Endothelial cell of umbilical vein (primary cell): ENCODE measurements around the gene CSNK1G3. TPM values are rescaled to one million over a fixed set of nuclear protein-coding genes. Genes with fewer than 3 reads are reported as not detected.

Source experiments
- BruUV-seq: library from RNA; stranded (reverse); fragments of 400-500 nt; replicated peaks from 2 replicates; lab custom pipeline; 2021; lab: Mats Ljungman, UMichigan
- CTCF ChIA-PET: fragments of 300-600, 350-600 bp; sonication (Branson Sonifier 250); formaldehyde crosslinking; loops from one replicate; lab custom pipeline; 2021; ENCODE audit warnings: antibody characterized with exemption, inconsistent platforms; lab: Charles Lee
- POLR2A ChIA-PET: fragments of 300-600, 350-600 bp; sonication (Branson Sonifier 250); formaldehyde crosslinking; loops from one replicate; lab custom pipeline; 2021; ENCODE audit warnings: antibody characterized with exemption, inconsistent platforms; lab: Charles Lee
- DNase-seq: peaks from one replicate; pipeline ENCODE4 v3.0.0-alpha.2; 2011; ENCODE audit warnings: low read depth, low spot score
- FAIRE-seq: peaks from 2 replicates; lab custom pipeline; 2011; peaks lifted over from hg19 to GRCh38; lab: Jason Lieb, UNC
- H2AFZ ChIP-seq: 2 replicates; pipeline ENCODE4 v1.6.0; 2012; ENCODE audit warnings: low read depth, low read length, control low read depth, inconsistent platforms
- H3K27ac ChIP-seq: 2 replicates; pipeline ENCODE4 v1.5.1; 2011; ENCODE audit warnings: low read depth, mild to moderate bottlenecking, control low read depth, low read length, moderate library complexity; ENCODE audit not compliant: insufficient read depth
- H3K27me3 ChIP-seq, 2 experiments: 2 replicates each; pipeline versions ENCODE4 v1.6.0 to v1.6.1; 2011; ENCODE audit warnings: low read length in 2 of 2, mixed read lengths in 1 of 2; ENCODE audit not compliant: control insufficient read depth in 2 of 2, insufficient read depth in 2 of 2
- H3K36me3 ChIP-seq, 2 experiments: 2 replicates in 1 of 2; 3 replicates in 1 of 2; pipeline ENCODE4 v1.5.1; 2011; ENCODE audit warnings: low read length in 2 of 2, mild to moderate bottlenecking in 1 of 2, moderate library complexity in 1 of 2; ENCODE audit not compliant: control insufficient read depth in 2 of 2, insufficient read depth in 2 of 2; ENCODE audit errors: extremely low read depth in 1 of 2
- H3K4me1 ChIP-seq: 3 replicates; pipeline ENCODE4 v1.5.1; 2011; ENCODE audit warnings: mild to moderate bottlenecking, low read length; ENCODE audit not compliant: control insufficient read depth, insufficient read depth; ENCODE audit errors: extremely low read depth
- H3K4me2 ChIP-seq: 2 replicates; pipeline ENCODE4 v1.6.1; 2011; ENCODE audit warnings: low read length, control low read depth, mixed read lengths; ENCODE audit not compliant: insufficient read depth
- H3K4me3 ChIP-seq, 3 experiments: fragments of 200-600 bp in 1 of 3; sonication (generic), shearing (Covaris generic) in 1 of 3; replicated peaks in 1 of 3; 2 replicates each; pipeline ENCODE4 v1.5.1; 2011 to 2016; ENCODE audit warnings: control low read depth in 3 of 3, low read length in 3 of 3, mild to moderate bottlenecking in 2 of 3, inconsistent platforms in 1 of 3, low read depth in 1 of 3, moderate library complexity in 1 of 3; ENCODE audit not compliant: insufficient read depth in 1 of 3
- H3K79me2 ChIP-seq: 2 replicates; pipeline ENCODE4 v1.6.0; 2012; ENCODE audit warnings: low read length, inconsistent platforms; ENCODE audit not compliant: control insufficient read depth, insufficient read depth
- H3K9ac ChIP-seq: replicated peaks from 2 replicates; pipeline ENCODE3; 2011; ENCODE audit warnings: low read length, control low read depth; ENCODE audit not compliant: insufficient read depth; ENCODE audit errors: extremely low read depth
- H3K9me1 ChIP-seq: replicated peaks from 3 replicates; pipeline ENCODE4 v1.6.0; 2011; ENCODE audit warnings: mild to moderate bottlenecking, low read length; ENCODE audit not compliant: control insufficient read depth, insufficient read depth; ENCODE audit errors: extremely low read depth
- H3K9me3 ChIP-seq: replicated peaks from 2 replicates; pipeline ENCODE4 v1.5.1; 2012; ENCODE audit warnings: low read length, inconsistent platforms; ENCODE audit not compliant: control insufficient read depth, insufficient read depth
- H4K20me1 ChIP-seq: replicated peaks from 2 replicates; pipeline ENCODE3; 2011; ENCODE audit warnings: mild to moderate bottlenecking, low read length; ENCODE audit not compliant: control insufficient read depth, insufficient read depth; ENCODE audit errors: extremely low read depth
- CTCF ChIP-seq, 2 donors: IDR thresholded peaks; 1 replicate in 1 of 2; 2 replicates in 1 of 2; pipeline ENCODE4 v1.5.1; 2011; ENCODE audit warnings: low read length in 2 of 2, mild to moderate bottlenecking in 2 of 2, moderate library complexity in 2 of 2, control low read depth in 1 of 2, inconsistent platforms in 1 of 2, low read depth in 1 of 2; ENCODE audit not compliant: insufficient read depth in 1 of 2; ENCODE audit errors: extremely low read depth in 1 of 2
- EZH2 ChIP-seq: IDR thresholded peaks from 2 replicates; pipeline ENCODE4 v1.6.1; 2012; ENCODE audit warnings: borderline replicate concordance, low read depth, mild to moderate bottlenecking, moderate library complexity, low read length, inconsistent platforms; ENCODE audit not compliant: severe bottlenecking
- FOS ChIP-seq: IDR thresholded peaks from 2 replicates; pipeline ENCODE4 v1.6.1; 2011; ENCODE audit warnings: mild to moderate bottlenecking, low read length, moderate library complexity, borderline replicate concordance; ENCODE audit not compliant: insufficient read depth
- GATA2 ChIP-seq: IDR thresholded peaks from 2 replicates; pipeline ENCODE4 v1.7.0; 2011; ENCODE audit warnings: low read depth, mild to moderate bottlenecking, moderate library complexity, mixed read lengths, low read length; ENCODE audit not compliant: insufficient read length, insufficient read depth
- JUN ChIP-seq: IDR thresholded peaks from 2 replicates; pipeline ENCODE4 v1.6.1; 2011; ENCODE audit warnings: borderline replicate concordance, low read depth; ENCODE audit not compliant: insufficient read length, insufficient read depth
- MAX ChIP-seq: IDR thresholded peaks from 2 replicates; pipeline ENCODE4 v1.6.1; 2011; ENCODE audit not compliant: insufficient read depth, insufficient read length
- MYC ChIP-seq: IDR thresholded peaks from one replicate; pipeline ENCODE4 v1.6.1; 2011; ENCODE audit warnings: mild to moderate bottlenecking, low read depth, low read length
- POLR2A ChIP-seq: IDR thresholded peaks from 2 replicates; pipeline ENCODE4 v1.6.1; 2012; ENCODE audit warnings: low read depth, mild to moderate bottlenecking, control low read depth, low read length
- POLR2AphosphoS5 ChIP-seq: IDR thresholded peaks from 2 replicates; pipeline ENCODE4 v1.6.1; 2012; ENCODE audit warnings: low read depth, mild to moderate bottlenecking, control low read depth, low read length, moderate library complexity; ENCODE audit not compliant: insufficient read depth
- dilution Hi-C: fragments of 300-500 bp; cut with MboI; formaldehyde crosslinking; loops from one replicate; pipeline ENCODE4 v1.15.0; 2019; ENCODE audit warnings: low sequenced_read_pairs; ENCODE audit not compliant: extremely low pct_ligation_motif_present
- intact Hi-C: fragments of 100-400 bp; cut with micrococcal nuclease; formaldehyde crosslinking; loops from one replicate; pipeline ENCODE4 v1.10.0; 2022
- polyA plus RNA-seq, 4 experiments: library from polyadenylated mRNA; depleted of rRNA in 3 of 4; stranded (reverse) in 3 of 4; unstranded in 1 of 4; fragments of >200 nt; gene quantifications; 2 replicates each; pipeline versions ENCODE4 v1.2.1 to v1.2.3, GENCODE V29; 2011 to 2012; ENCODE audit warnings: missing spikeins in 1 of 4
- total RNA-seq: library from RNA; stranded (reverse); gene quantifications from 2 replicates; pipeline ENCODE4 v1.2.3, GENCODE V29; 2021

CSNK1G3 gene
- total and polyA plus RNA-seq, 2 donors (not counting 3 experiments of a cell fraction or from before 2014, with no cell fraction given), result 10.4 to 35.9 TPM

- H3K9me3 ChIP-seq, result no peaks in the 10 kb centered on the region
- DNase-seq, result no peak
- FAIRE-seq, result no peak
- ChIA-PET POLR2A (no interaction called here), CTCF (interaction anchor here (3.3 kb wide), 1 partner anchor 93 kb away, joined by 15 read pairs; the partner anchor contains the start of gene CEP120)
- intact Hi-C loops, result loop anchor here (10.0 kb wide), 1 partner anchor 671 kb away; the partner anchor contains the start of gene SNX24
- dilution Hi-C loops, result no loop called here
- no peak overlapping the region for H3K4me2 ChIP-seq
- no peak overlapping the region for H2AFZ ChIP-seq
- H3K27ac ChIP-seq, result no peak overlapping the region
- H3K27me3 ChIP-seq, result no peaks in the 10 kb centered on the region
- no TSS peak for BruUV-seq
- no peaks in the 10 kb centered on the region for H3K9me1 ChIP-seq
- no peak overlapping the region for H3K4me3 ChIP-seq
- no peak overlapping the region for H3K9ac ChIP-seq
- no peaks in the 10 kb centered on the region for H3K36me3 ChIP-seq
- peaks cover 75% of the 10 kb centered on the region for H3K79me2 ChIP-seq
- H4K20me1 ChIP-seq, result peaks cover 4% of the 10 kb centered on the region
- TF ChIP-seq CTCF (IDR thresholded peaks at IDR 0.05; ENCODE audit: extremely low read depth in 1 of 2, insufficient read depth in 1 of 2, low read depth in 1 of 2, low read length in 2 of 2) (no peak), POLR2AphosphoS5 (no peak), MYC (no peak), MAX (no peak), JUN (no peak), GATA2 (no peak), EZH2 (no peak), FOS (no peak), POLR2A (no peak)
- peaks cover 10% of the 10 kb centered on the region for H3K4me1 ChIP-seq
Measured at GRCh38 chr5:123515904-123516303, 3.9 kb downstream of the CSNK1G3 start.
